Choroid plexus epithelial cell (primary cell): ENCODE measurements around the gene UBE2L3.
"Not testable (repeated sequence)": the region's sequence is repeated elsewhere in the genome, so short reads cannot be mapped to it uniquely, and the experiment has no call there.

Experiments used
- DNase-seq: peaks from one replicate; pipeline ENCODE4 v3.0.0-alpha.2; 2010; ENCODE audit warnings: low read depth
- H3K4me3 ChIP-seq: 2 replicates; pipeline ENCODE4 v1.5.1; 2011; ENCODE audit warnings: low read depth, mild to moderate bottlenecking, control low read depth, low read length, moderate library complexity
- TF ChIP-seq, protein P1 (sequence below): conservative IDR thresholded peaks from 2 replicates; pipeline ENCODE4 v1.5.1; 2011; ENCODE audit warnings: low read depth, mild to moderate bottlenecking, control low read depth, inconsistent platforms, low read length, moderate library complexity

UBE2L3 gene

DNA sequence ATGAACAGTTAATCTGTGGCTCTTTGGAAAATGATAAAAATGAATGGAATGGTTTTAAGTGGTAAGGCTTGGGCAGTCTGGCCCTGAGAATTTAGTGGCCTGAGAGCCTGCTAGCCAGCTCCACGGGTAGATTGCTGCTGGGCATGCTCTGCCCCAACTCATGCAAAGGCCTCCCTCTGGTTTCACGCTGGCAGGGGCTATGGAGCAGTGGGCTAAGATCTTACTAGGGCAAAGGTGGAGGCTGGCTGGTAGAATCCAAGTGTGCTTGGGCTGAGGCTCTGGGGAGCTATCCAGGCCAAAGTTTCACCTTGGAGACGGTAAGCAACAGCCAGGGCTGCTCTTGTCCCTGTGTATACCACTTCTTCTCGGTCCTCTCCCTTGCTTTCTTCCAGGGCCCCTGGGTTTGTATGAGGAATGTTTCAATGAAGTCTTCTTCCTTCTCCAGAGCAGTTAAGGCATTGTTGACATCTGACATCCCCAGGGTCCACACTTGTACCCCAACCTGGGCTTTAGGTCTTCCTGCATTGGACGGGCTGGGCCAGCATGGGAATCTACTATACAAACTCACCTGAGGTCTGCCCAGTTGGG is 27.4 kb downstream of the UBE2L3 start:
- TF ChIP-seq, protein P1, sequence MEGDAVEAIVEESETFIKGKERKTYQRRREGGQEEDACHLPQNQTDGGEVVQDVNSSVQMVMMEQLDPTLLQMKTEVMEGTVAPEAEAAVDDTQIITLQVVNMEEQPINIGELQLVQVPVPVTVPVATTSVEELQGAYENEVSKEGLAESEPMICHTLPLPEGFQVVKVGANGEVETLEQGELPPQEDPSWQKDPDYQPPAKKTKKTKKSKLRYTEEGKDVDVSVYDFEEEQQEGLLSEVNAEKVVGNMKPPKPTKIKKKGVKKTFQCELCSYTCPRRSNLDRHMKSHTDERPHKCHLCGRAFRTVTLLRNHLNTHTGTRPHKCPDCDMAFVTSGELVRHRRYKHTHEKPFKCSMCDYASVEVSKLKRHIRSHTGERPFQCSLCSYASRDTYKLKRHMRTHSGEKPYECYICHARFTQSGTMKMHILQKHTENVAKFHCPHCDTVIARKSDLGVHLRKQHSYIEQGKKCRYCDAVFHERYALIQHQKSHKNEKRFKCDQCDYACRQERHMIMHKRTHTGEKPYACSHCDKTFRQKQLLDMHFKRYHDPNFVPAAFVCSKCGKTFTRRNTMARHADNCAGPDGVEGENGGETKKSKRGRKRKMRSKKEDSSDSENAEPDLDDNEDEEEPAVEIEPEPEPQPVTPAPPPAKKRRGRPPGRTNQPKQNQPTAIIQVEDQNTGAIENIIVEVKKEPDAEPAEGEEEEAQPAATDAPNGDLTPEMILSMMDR, result no peak
- no peak for DNase-seq
- H3K4me3 ChIP-seq, result no peak overlapping the region

DNA sequence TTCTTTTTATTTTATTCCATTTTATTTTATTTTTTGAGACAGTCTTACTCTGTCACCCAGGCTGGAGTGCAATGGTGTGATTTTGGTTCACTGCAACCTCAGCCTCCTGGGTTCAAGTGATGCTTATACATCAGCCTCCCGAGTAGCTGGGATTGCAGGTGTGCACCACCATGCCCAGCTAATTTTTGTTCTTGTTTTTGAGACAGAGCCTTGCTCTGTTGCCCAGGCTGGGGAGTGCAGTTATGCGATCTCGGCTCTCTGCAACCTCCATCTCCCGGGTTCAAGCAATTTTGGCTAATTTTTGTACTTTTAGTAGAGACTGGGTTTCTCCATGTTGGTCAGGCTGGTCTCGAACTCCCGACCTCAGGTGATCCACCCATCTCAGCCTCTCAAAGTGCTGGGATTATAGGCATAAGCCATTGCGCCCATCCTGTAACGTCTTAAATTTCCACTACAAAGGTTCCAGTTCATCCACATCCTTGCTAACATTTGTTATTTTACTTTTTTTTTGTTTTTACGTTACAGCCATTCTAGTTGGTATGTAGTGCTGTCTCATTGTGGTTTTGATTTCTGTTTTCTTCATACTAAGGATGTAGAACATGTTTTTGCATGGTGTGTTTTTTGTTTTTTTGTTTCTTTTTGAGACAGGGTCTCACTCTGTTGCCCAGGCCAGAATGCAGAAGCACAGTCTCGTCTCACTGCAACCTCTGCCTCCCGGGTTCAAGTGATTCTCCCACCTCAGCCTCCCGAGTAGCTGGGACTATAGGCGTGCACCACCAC is 29.0 kb downstream of the UBE2L3 start:
- not testable (repeated sequence) for H3K4me3 ChIP-seq, DNase-seq

DNA sequence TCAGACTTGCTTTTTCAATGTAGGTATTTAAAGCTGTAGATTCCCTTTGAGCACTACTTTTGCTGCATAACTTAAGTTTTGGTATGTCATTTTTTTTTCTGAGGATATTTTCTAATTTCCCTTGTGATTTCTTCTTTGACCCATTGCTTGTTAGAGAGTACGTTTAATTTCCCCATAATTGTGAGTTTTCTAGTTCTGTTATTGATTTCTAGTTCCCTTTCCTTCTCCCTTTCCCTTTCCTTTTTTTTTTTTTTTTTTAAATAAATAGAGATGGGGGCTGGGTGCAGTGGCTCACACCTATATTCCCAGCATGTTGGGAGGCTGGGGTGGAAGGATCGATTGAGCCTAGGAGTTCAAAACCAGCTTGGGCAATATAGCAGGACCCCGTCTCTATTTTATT is 30.8 kb downstream of the UBE2L3 start:
- TF ChIP-seq, protein P1, result no peak
- DNase-seq, result no peak
- no peak overlapping the region for H3K4me3 ChIP-seq

DNA sequence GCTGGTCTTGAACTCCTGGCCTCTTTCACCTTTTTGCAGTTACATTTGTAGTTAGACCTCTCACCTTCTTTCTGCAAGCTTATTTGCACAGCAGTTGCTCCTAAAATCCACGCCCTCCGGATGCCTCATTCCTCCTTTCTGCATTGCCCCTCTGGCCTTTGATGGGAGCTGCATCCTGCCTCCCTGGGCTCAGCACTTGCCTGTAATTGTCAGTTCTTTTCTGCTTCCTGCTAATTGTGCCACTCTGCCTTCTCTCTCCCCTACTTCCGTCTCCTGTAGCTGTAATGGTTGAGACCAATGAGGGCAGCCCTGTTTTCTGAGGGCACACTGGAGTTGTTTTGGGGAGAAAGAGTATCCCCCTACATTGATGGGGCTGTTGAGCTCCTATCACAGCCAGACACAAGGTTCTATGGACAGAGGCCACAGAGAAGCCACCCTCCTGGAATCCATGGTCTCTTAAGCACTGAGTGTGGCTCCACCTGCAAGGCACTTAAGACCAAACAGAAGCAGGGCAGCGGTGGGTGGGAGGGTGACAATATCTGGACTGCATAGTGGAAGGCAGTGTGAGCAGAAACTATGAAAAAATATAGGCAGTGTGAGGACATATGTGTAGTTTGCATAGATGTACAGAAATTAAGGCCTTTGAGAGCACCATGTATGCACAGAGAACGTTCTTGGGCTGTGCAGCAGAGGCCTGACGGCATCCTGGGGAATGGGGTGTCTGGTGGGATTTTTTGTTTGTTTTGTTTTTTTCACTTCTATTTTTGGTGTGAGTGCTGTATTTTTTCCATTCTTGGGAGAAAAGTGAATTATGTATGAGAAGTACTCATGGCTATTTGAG is 31.8 kb downstream of the UBE2L3 start:
- TF ChIP-seq, protein P1, result no peak
- no peak for DNase-seq
- no peak overlapping the region for H3K4me3 ChIP-seq

DNA sequence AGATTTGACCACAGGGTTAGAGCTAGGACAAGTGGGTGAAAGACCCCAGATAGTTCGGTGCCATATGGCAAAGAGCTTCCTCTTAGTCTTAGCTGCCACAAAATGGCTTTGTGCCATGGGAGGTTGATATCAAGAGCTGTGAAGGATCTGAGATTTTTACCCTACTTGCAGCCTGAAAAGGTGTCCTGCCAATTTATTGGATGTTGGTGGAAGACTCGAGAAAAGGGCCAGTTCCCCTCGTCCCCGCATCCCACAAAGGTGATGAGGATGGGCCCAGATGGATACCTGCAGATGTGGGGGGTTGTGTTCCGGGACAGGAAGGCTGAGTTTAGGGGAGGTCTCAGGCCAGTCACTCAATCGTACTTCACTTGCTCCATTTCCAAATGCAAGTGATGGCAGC is 35.1 kb downstream of the UBE2L3 start:
- no peak for DNase-seq
- H3K4me3 ChIP-seq, result no peak overlapping the region
- TF ChIP-seq, protein P1, result no peak

DNA sequence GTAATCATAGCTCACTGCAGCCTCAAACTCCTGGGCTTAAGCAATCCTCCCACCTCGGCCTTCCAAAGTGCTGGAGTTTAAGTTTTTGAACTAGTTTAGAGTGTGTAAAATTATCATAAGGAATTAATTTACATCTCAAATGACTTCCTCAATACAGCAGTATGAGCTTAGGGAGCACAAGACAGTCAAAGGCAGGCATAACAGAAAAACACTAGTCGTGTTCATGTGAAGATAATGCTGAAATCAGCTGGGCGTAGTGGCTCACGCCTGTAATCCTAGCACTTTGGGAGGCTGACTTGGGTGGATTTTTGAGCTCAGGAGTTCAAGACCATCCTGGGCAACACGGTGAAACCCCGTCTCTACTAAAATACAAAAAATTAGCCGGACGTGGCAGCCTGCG is 36.5 kb downstream of the UBE2L3 start:
- no peak for DNase-seq
- TF ChIP-seq, protein P1, result no peak
- H3K4me3 ChIP-seq, result no peak overlapping the region

DNA sequence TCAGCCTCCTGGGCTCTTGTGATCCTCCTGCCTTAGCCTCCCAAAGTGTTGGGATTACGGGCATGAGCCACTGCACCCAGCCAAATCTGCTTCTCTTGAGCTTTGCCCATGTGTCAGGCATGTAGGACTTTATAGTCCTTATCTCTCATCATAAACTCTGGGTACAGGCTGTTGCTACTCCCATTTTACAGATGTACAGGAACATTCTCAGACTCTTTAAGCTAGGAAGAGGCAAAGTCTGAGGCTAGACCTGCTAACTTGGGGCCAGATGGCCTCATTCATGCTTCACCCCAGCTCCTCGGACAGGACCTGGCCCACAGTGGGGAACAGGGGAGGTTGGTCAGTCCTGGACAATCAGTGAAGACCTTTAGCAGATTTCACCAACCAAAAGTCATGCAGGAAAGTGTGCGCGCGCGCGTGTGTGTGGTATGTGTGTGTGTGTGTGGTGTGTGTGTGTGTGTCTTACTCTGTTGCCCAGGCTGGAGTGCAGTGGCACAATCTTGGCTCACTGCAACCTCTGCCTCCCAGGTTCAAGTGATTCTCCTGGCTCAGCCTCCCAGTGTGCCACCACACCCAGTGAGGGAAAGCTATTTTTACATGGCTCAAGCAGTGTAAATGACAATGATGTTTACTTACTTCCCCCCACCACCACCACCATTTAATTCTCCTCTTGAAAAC is 38.5 kb downstream of the UBE2L3 start:
- TF ChIP-seq, protein P1, result no peak
- no peak for DNase-seq
- H3K4me3 ChIP-seq, result no peak overlapping the region
